ENCODE data around the gene SCYGR3.

DNA sequence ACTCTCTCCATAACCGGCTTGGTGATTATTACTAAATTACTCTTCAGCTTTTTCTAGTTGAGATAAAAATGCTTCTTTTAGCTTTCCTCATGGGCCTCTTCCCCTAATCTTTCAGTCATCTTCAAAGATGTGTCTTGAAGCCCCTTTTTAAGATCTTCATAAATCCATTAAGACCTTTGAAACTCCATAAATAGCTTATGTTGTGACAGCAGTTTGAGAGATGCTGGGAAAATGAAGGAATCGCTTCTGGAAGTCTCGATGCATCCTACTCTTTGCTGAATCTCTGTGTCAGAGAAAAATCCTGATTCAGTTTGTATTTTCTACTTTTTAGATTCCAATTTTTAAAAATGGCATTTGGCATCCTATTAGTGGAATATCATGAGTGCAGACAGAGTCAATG is 15.7 kb upstream of the SCYGR3 start:
- TF ChIP-seq, protein P1, sequence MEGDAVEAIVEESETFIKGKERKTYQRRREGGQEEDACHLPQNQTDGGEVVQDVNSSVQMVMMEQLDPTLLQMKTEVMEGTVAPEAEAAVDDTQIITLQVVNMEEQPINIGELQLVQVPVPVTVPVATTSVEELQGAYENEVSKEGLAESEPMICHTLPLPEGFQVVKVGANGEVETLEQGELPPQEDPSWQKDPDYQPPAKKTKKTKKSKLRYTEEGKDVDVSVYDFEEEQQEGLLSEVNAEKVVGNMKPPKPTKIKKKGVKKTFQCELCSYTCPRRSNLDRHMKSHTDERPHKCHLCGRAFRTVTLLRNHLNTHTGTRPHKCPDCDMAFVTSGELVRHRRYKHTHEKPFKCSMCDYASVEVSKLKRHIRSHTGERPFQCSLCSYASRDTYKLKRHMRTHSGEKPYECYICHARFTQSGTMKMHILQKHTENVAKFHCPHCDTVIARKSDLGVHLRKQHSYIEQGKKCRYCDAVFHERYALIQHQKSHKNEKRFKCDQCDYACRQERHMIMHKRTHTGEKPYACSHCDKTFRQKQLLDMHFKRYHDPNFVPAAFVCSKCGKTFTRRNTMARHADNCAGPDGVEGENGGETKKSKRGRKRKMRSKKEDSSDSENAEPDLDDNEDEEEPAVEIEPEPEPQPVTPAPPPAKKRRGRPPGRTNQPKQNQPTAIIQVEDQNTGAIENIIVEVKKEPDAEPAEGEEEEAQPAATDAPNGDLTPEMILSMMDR (conservative IDR thresholded peaks at IDR 0.05) = no peak
- no peak for TF ChIP-seq ZFX (IDR thresholded peaks at IDR 0.05)

Measured in C4-2B (cell line).